GM23338 (cell line): ENCODE results near the gene KCNE5.

Source experiments
- CREB1 ChIP-seq: fragments of 250-450 bp; sonication (Bioruptor Pico); IDR thresholded peaks from 2 replicates; pipeline ENCODE4 v1.5.0; 2020; ENCODE audit warnings: low read depth, mild to moderate bottlenecking, moderate library complexity
- EZH2 ChIP-seq: fragments of 200-600 bp; sonication (generic); IDR thresholded peaks from one replicate; pipeline ENCODE4 v1.8.0; 2017; ENCODE audit warnings: antibody characterized with exemption, mild to moderate bottlenecking, low read depth; ENCODE audit not compliant: unreplicated experiment
- EZH2phosphoT487 ChIP-seq: fragments of 200-600 bp; sonication (generic); IDR thresholded peaks from one replicate; pipeline ENCODE4 v1.8.1; 2018; ENCODE audit warnings: antibody characterized with exemption; ENCODE audit not compliant: unreplicated experiment
- NANOG ChIP-seq: IDR thresholded peaks from 2 replicates; pipeline ENCODE4 v1.6.1; 2016; ENCODE audit warnings: antibody characterized with exemption, borderline replicate concordance
- POLR2AphosphoS5 ChIP-seq: IDR thresholded peaks from 2 replicates; pipeline ENCODE4 v1.6.1; 2016; ENCODE audit warnings: antibody characterized with exemption, low read depth
- REST ChIP-seq: IDR thresholded peaks from one replicate; pipeline ENCODE4 v1.6.1; 2018; ENCODE audit warnings: antibody characterized with exemption; ENCODE audit not compliant: unreplicated experiment
- STAT1 ChIP-seq: IDR thresholded peaks from one replicate; pipeline ENCODE4 v1.6.1; 2016; ENCODE audit warnings: antibody characterized with exemption; ENCODE audit not compliant: unreplicated experiment
- TF ChIP-seq, protein P1 (sequence below), 2 experiments: fragments of 200-600 bp in 1 of 2; sonication (generic) in 1 of 2; conservative IDR thresholded peaks; 2 replicates each; pipeline versions ENCODE4 v1.5.1 to v1.6.1; 2016 to 2017; ENCODE audit warnings: antibody characterized with exemption in 2 of 2, low read depth in 2 of 2, mild to moderate bottlenecking in 2 of 2, moderate library complexity in 1 of 2

- TF ChIP-seq REST: no peak
- TF ChIP-seq, protein P1, sequence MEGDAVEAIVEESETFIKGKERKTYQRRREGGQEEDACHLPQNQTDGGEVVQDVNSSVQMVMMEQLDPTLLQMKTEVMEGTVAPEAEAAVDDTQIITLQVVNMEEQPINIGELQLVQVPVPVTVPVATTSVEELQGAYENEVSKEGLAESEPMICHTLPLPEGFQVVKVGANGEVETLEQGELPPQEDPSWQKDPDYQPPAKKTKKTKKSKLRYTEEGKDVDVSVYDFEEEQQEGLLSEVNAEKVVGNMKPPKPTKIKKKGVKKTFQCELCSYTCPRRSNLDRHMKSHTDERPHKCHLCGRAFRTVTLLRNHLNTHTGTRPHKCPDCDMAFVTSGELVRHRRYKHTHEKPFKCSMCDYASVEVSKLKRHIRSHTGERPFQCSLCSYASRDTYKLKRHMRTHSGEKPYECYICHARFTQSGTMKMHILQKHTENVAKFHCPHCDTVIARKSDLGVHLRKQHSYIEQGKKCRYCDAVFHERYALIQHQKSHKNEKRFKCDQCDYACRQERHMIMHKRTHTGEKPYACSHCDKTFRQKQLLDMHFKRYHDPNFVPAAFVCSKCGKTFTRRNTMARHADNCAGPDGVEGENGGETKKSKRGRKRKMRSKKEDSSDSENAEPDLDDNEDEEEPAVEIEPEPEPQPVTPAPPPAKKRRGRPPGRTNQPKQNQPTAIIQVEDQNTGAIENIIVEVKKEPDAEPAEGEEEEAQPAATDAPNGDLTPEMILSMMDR (conservative IDR thresholded peaks at IDR 0.05; ENCODE audit: low read depth in 2 of 2): no peak
- no peak for TF ChIP-seq EZH2
- TF ChIP-seq STAT1: no peak
- TF ChIP-seq NANOG: no peak
- TF ChIP-seq POLR2AphosphoS5: no peak
- no peak for TF ChIP-seq EZH2phosphoT487
- no peak for TF ChIP-seq CREB1 (CRISPR knock-in tag)
Measured at GRCh38 chrX:109655502-109656201, 30.7 kb upstream of the KCNE5 start.
